Endothelial cell of umbilical vein (primary cell): ENCODE results near the gene NOXA1. TPM values are rescaled to one million over a fixed set of nuclear protein-coding genes. Genes with fewer than 3 reads are reported as not detected.

Experiments
- BruUV-seq: library from RNA; stranded (reverse); fragments of 400-500 nt; replicated peaks from 2 replicates; lab custom pipeline; 2021; lab: Mats Ljungman, UMichigan
- CTCF ChIA-PET: fragments of 300-600, 350-600 bp; sonication (Branson Sonifier 250); formaldehyde crosslinking; loops from one replicate; lab custom pipeline; 2021; ENCODE audit warnings: antibody characterized with exemption, inconsistent platforms; lab: Charles Lee
- POLR2A ChIA-PET: fragments of 300-600, 350-600 bp; sonication (Branson Sonifier 250); formaldehyde crosslinking; loops from one replicate; lab custom pipeline; 2021; ENCODE audit warnings: antibody characterized with exemption, inconsistent platforms; lab: Charles Lee
- DNase-seq: peaks from one replicate; pipeline ENCODE4 v3.0.0-alpha.2; 2011; ENCODE audit warnings: low read depth, low spot score
- FAIRE-seq: peaks from 2 replicates; lab custom pipeline; 2011; peaks lifted over from hg19 to GRCh38; lab: Jason Lieb, UNC
- H2AFZ ChIP-seq: 2 replicates; pipeline ENCODE4 v1.6.0; 2012; ENCODE audit warnings: low read depth, low read length, control low read depth, inconsistent platforms
- H3K27ac ChIP-seq: 2 replicates; pipeline ENCODE4 v1.5.1; 2011; ENCODE audit warnings: low read depth, mild to moderate bottlenecking, control low read depth, low read length, moderate library complexity; ENCODE audit not compliant: insufficient read depth
- H3K27me3 ChIP-seq, 2 experiments: 2 replicates each; pipeline versions ENCODE4 v1.6.0 to v1.6.1; 2011; ENCODE audit warnings: low read length in 2 of 2, mixed read lengths in 1 of 2; ENCODE audit not compliant: control insufficient read depth in 2 of 2, insufficient read depth in 2 of 2
- H3K36me3 ChIP-seq, 2 experiments: 2 replicates in 1 of 2; 3 replicates in 1 of 2; pipeline ENCODE4 v1.5.1; 2011; ENCODE audit warnings: low read length in 2 of 2, mild to moderate bottlenecking in 1 of 2, moderate library complexity in 1 of 2; ENCODE audit not compliant: control insufficient read depth in 2 of 2, insufficient read depth in 2 of 2; ENCODE audit errors: extremely low read depth in 1 of 2
- H3K4me1 ChIP-seq: 3 replicates; pipeline ENCODE4 v1.5.1; 2011; ENCODE audit warnings: mild to moderate bottlenecking, low read length; ENCODE audit not compliant: control insufficient read depth, insufficient read depth; ENCODE audit errors: extremely low read depth
- H3K4me2 ChIP-seq: 2 replicates; pipeline ENCODE4 v1.6.1; 2011; ENCODE audit warnings: low read length, control low read depth, mixed read lengths; ENCODE audit not compliant: insufficient read depth
- H3K4me3 ChIP-seq, 3 experiments: fragments of 200-600 bp in 1 of 3; sonication (generic), shearing (Covaris generic) in 1 of 3; replicated peaks in 1 of 3; 2 replicates each; pipeline ENCODE4 v1.5.1; 2011 to 2016; ENCODE audit warnings: control low read depth in 3 of 3, low read length in 3 of 3, mild to moderate bottlenecking in 2 of 3, inconsistent platforms in 1 of 3, low read depth in 1 of 3, moderate library complexity in 1 of 3; ENCODE audit not compliant: insufficient read depth in 1 of 3
- H3K79me2 ChIP-seq: 2 replicates; pipeline ENCODE4 v1.6.0; 2012; ENCODE audit warnings: low read length, inconsistent platforms; ENCODE audit not compliant: control insufficient read depth, insufficient read depth
- H3K9ac ChIP-seq: replicated peaks from 2 replicates; pipeline ENCODE3; 2011; ENCODE audit warnings: low read length, control low read depth; ENCODE audit not compliant: insufficient read depth; ENCODE audit errors: extremely low read depth
- H3K9me1 ChIP-seq: replicated peaks from 3 replicates; pipeline ENCODE4 v1.6.0; 2011; ENCODE audit warnings: mild to moderate bottlenecking, low read length; ENCODE audit not compliant: control insufficient read depth, insufficient read depth; ENCODE audit errors: extremely low read depth
- H3K9me3 ChIP-seq: replicated peaks from 2 replicates; pipeline ENCODE4 v1.5.1; 2012; ENCODE audit warnings: low read length, inconsistent platforms; ENCODE audit not compliant: control insufficient read depth, insufficient read depth
- H4K20me1 ChIP-seq: replicated peaks from 2 replicates; pipeline ENCODE3; 2011; ENCODE audit warnings: mild to moderate bottlenecking, low read length; ENCODE audit not compliant: control insufficient read depth, insufficient read depth; ENCODE audit errors: extremely low read depth
- CTCF ChIP-seq, 2 donors: IDR thresholded peaks; 1 replicate in 1 of 2; 2 replicates in 1 of 2; pipeline ENCODE4 v1.5.1; 2011; ENCODE audit warnings: low read length in 2 of 2, mild to moderate bottlenecking in 2 of 2, moderate library complexity in 2 of 2, control low read depth in 1 of 2, inconsistent platforms in 1 of 2, low read depth in 1 of 2; ENCODE audit not compliant: insufficient read depth in 1 of 2; ENCODE audit errors: extremely low read depth in 1 of 2
- EZH2 ChIP-seq: IDR thresholded peaks from 2 replicates; pipeline ENCODE4 v1.6.1; 2012; ENCODE audit warnings: borderline replicate concordance, low read depth, mild to moderate bottlenecking, moderate library complexity, low read length, inconsistent platforms; ENCODE audit not compliant: severe bottlenecking
- FOS ChIP-seq: IDR thresholded peaks from 2 replicates; pipeline ENCODE4 v1.6.1; 2011; ENCODE audit warnings: mild to moderate bottlenecking, low read length, moderate library complexity, borderline replicate concordance; ENCODE audit not compliant: insufficient read depth
- GATA2 ChIP-seq: IDR thresholded peaks from 2 replicates; pipeline ENCODE4 v1.7.0; 2011; ENCODE audit warnings: low read depth, mild to moderate bottlenecking, moderate library complexity, mixed read lengths, low read length; ENCODE audit not compliant: insufficient read length, insufficient read depth
- JUN ChIP-seq: IDR thresholded peaks from 2 replicates; pipeline ENCODE4 v1.6.1; 2011; ENCODE audit warnings: borderline replicate concordance, low read depth; ENCODE audit not compliant: insufficient read length, insufficient read depth
- MAX ChIP-seq: IDR thresholded peaks from 2 replicates; pipeline ENCODE4 v1.6.1; 2011; ENCODE audit not compliant: insufficient read depth, insufficient read length
- MYC ChIP-seq: IDR thresholded peaks from one replicate; pipeline ENCODE4 v1.6.1; 2011; ENCODE audit warnings: mild to moderate bottlenecking, low read depth, low read length
- POLR2A ChIP-seq: IDR thresholded peaks from 2 replicates; pipeline ENCODE4 v1.6.1; 2012; ENCODE audit warnings: low read depth, mild to moderate bottlenecking, control low read depth, low read length
- POLR2AphosphoS5 ChIP-seq: IDR thresholded peaks from 2 replicates; pipeline ENCODE4 v1.6.1; 2012; ENCODE audit warnings: low read depth, mild to moderate bottlenecking, control low read depth, low read length, moderate library complexity; ENCODE audit not compliant: insufficient read depth
- dilution Hi-C: fragments of 300-500 bp; cut with MboI; formaldehyde crosslinking; loops from one replicate; pipeline ENCODE4 v1.15.0; 2019; ENCODE audit warnings: low sequenced_read_pairs; ENCODE audit not compliant: extremely low pct_ligation_motif_present
- intact Hi-C: fragments of 100-400 bp; cut with micrococcal nuclease; formaldehyde crosslinking; loops from one replicate; pipeline ENCODE4 v1.10.0; 2022
- polyA plus RNA-seq, 4 experiments: library from polyadenylated mRNA; depleted of rRNA in 3 of 4; stranded (reverse) in 3 of 4; unstranded in 1 of 4; fragments of >200 nt; gene quantifications; 2 replicates each; pipeline versions ENCODE4 v1.2.1 to v1.2.3, GENCODE V29; 2011 to 2012; ENCODE audit warnings: missing spikeins in 1 of 4
- total RNA-seq: library from RNA; stranded (reverse); gene quantifications from 2 replicates; pipeline ENCODE4 v1.2.3, GENCODE V29; 2021

Gene NOXA1
- total and polyA plus RNA-seq, 2 donors (not counting 3 experiments of a cell fraction or from before 2014, with no cell fraction given): 0.40 to 0.91 TPM

GRCh38 chr9:137435980-137436760, 13.0 kb downstream of the NOXA1 start:
- DNase-seq: no peak
- POLR2A ChIA-PET: no interaction called here
- Histone ChIP-seq H3K79me2 (no peaks in the 10 kb centered on the region), H3K9me1 (no peaks in the 10 kb centered on the region), H3K9ac (no peak overlapping the region), H3K4me3 (no peak overlapping the region), H3K27ac (no peak overlapping the region), H3K4me1 (no peaks in the 10 kb centered on the region), H3K4me2 (no peak overlapping the region), H3K9me3 (no peaks in the 10 kb centered on the region), H2AFZ (no peak overlapping the region), H3K27me3 (no peaks in the 10 kb centered on the region), H4K20me1 (no peaks in the 10 kb centered on the region), H3K36me3 (no peaks in the 10 kb centered on the region)
- CTCF ChIA-PET: interaction anchor here (0.5 to 1.6 kb wide), 3 partner anchors 12 to 13 kb away, joined by 3 to 11 read pairs (median 3); partner anchors contain the start of genes EXD3 and NOXA1
- intact Hi-C loops: no loop called here
- peak; percentile 37 for FAIRE-seq
- no TSS peak for BruUV-seq
- dilution Hi-C loops: no loop called here
- TF ChIP-seq FOS (peak; percentile 52), MAX (no peak)

GRCh38 chr9:137436761-137437600, 13.8 kb downstream of the NOXA1 start:
- dilution Hi-C loops: no loop called here
- H2AFZ ChIP-seq: no peak overlapping the region
- no peak overlapping the region for H3K4me2 ChIP-seq
- H3K9ac ChIP-seq: no peak overlapping the region
- no peaks in the 10 kb centered on the region for H3K4me1 ChIP-seq
- no peaks in the 10 kb centered on the region for H4K20me1 ChIP-seq
- intact Hi-C loops: no loop called here
- H3K79me2 ChIP-seq: no peaks in the 10 kb centered on the region
- POLR2A ChIA-PET: no interaction called here
- TF ChIP-seq EZH2 (no peak), POLR2AphosphoS5 (no peak), JUN (no peak), GATA2 (no peak), MAX (no peak), CTCF (IDR thresholded peaks at IDR 0.05; ENCODE audit: extremely low read depth in 1 of 2, insufficient read depth in 1 of 2, low read depth in 1 of 2, low read length in 2 of 2) (no peak), MYC (no peak), FOS (no peak), POLR2A (no peak)
- CTCF ChIA-PET: interaction anchor here (1.2 to 1.6 kb wide), 4 partner anchors 13 to 140 kb away, joined by 3 to 11 read pairs (median 4); partner anchors contain the start of genes EXD3, NOXA1 and NRARP
- H3K4me3 ChIP-seq: no peak overlapping the region
- no peak for FAIRE-seq
- no TSS peak for BruUV-seq
- DNase-seq: no peak
- H3K9me1 ChIP-seq: no peaks in the 10 kb centered on the region
- no peaks in the 10 kb centered on the region for H3K9me3 ChIP-seq
- no peaks in the 10 kb centered on the region for H3K36me3 ChIP-seq
- H3K27ac ChIP-seq: no peak overlapping the region
- H3K27me3 ChIP-seq: no peaks in the 10 kb centered on the region
